AG10803 (cell line): ENCODE results near the gene RAB4A.

ENCODE experiments used
- DNase-seq: peaks from one replicate; pipeline ENCODE4 v3.0.0; 2010; ENCODE audit warnings: low read depth
- H3K4me3 ChIP-seq: 2 replicates; pipeline ENCODE4 v1.5.1; 2011; ENCODE audit warnings: mild to moderate bottlenecking, low read length, control low read depth
- CTCF ChIP-seq: conservative IDR thresholded peaks from 2 replicates; pipeline ENCODE4 v1.5.1; 2011; ENCODE audit warnings: mild to moderate bottlenecking, low read length, control low read depth, inconsistent platforms

The RAB4A gene

GRCh38 chr1:229310833-229311232, 39.9 kb downstream of the RAB4A start:
- no peak overlapping the region for H3K4me3 ChIP-seq
- no peak for TF ChIP-seq CTCF
- DNase-seq, result no peak

GRCh38 chr1:229316166-229316565, 45.3 kb downstream of the RAB4A start:
- TF ChIP-seq CTCF, result no peak
- H3K4me3 ChIP-seq, result no peak overlapping the region
- DNase-seq, result no peak

- H3K4me3 ChIP-seq, result no peak overlapping the region
- DNase-seq, result peak; percentile 13
- TF ChIP-seq CTCF, result no peak
These were observed 47.1 kb downstream of the RAB4A start for GRCh38 chr1:229318056-229318455.

GRCh38 chr1:229319487-229319886, 48.6 kb downstream of the RAB4A start:
- no peak for DNase-seq
- TF ChIP-seq CTCF, result no peak
- no peak overlapping the region for H3K4me3 ChIP-seq

GRCh38 chr1:229323201-229323600, 52.3 kb downstream of the RAB4A start:
- no peak overlapping the region for H3K4me3 ChIP-seq
- no peak for TF ChIP-seq CTCF
- no peak for DNase-seq

GRCh38 chr1:229323885-229324553, 53.1 kb downstream of the RAB4A start:
- no peak overlapping the region for H3K4me3 ChIP-seq
- no peak for TF ChIP-seq CTCF

GRCh38 chr1:229325401-229325800, 54.5 kb downstream of the RAB4A start:
- TF ChIP-seq CTCF, result no peak
- no peak for DNase-seq
- no peak overlapping the region; the same call in none of the 2 replicates for H3K4me3 ChIP-seq

More at GRCh38 chr1:229323885-229324553, 53.1 kb downstream of the RAB4A start:
- DNase-seq, result no peak
